H1 (cell line): ENCODE results near the gene RALGAPB. TPM values are rescaled to one million over a fixed set of nuclear protein-coding genes. Genes with fewer than 3 reads are reported as not detected.

ENCODE experiments used
- ATF2 ChIP-seq: IDR thresholded peaks from 2 replicates; pipeline ENCODE4 v1.6.1; 2012; ENCODE audit warnings: low read length, inconsistent platforms
- polyA plus RNA-seq, 7 experiments: library from polyadenylated mRNA; depleted of rRNA in 3 of 7; stranded (reverse) in 5 of 7; unstranded in 2 of 7; fragments of >200 nt in 5 of 7; fragments of 200-250 nt in 2 of 7; gene quantifications; 1 replicate in 5 of 7; 2 replicates in 1 of 7; 4 replicates in 1 of 7; pipeline versions ENCODE4 v1.2.1 to v1.2.3, GENCODE V29; 2011 to 2013; ENCODE audit warnings: missing spikeins in 2 of 7, mixed read lengths in 2 of 7
- total RNA-seq: library from RNA; stranded (reverse); fragmentation: NEBNext Ultra II Directional; extraction: Animal tissue kit (Norgen Biotek cat#: 25700); gene quantifications from 2 replicates; pipeline ENCODE4 v1.2.1, GENCODE V29; 2021

Gene RALGAPB
- total and polyA plus RNA-seq, 2 of the 8 experiments (the other 6 are each of a cell fraction or from before 2014, with no cell fraction given), result 10.6 to 35.1 TPM

GRCh38 chr20:38554986-38555385 lies 82.3 kb downstream of the RALGAPB start (continued):
- TF ChIP-seq ATF2, result no peak
